ENCODE results near the gene CDKN2AIP. TPM values are rescaled to one million over a fixed set of nuclear protein-coding genes. Genes with fewer than 3 reads are reported as not detected.

The CDKN2AIP gene
- total RNA-seq, 1 donor from 2014 or later: 15.2 TPM

DNA sequence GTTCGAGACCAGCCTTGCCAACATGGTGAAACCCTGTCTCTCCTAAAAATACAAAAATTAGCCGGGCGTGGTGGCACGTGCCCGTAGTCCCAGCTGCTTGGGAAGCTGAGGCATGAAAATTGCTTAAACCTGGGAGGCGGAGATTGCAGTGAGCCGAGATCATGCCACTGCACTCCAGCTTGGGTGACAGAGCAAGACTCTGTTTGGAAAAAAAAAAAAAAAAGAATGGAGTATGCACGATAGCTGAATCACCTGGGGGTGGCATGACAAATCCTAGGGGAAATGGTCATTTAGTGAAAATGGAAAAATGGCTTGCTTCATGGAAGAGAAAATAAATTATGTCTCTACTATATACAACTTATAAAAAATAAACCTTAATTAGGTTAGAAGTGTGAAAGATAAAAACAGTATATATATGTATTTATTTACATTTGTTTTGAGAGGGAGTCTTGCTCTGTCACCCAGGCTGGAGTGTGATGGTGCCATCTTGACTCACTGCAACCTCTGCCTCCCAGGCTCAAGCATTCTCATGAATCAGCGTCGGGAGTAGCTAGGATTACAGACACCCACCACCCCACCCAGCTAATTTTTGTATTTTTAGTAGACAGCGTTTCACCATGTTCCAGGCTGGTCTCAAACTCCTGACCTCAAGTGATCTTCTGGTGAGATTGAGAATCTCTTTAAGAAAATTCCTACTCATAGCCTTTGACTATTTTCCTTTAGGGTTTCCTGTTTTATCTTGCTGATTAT is 41.1 kb downstream of the CDKN2AIP start:
- no peak for DNase-seq (ENCODE audit: low read depth)

GRCh38 chr4:183492791-183493222 is 48.4 kb downstream of the CDKN2AIP start:
- no peak for DNase-seq (ENCODE audit: low read depth)

DNA sequence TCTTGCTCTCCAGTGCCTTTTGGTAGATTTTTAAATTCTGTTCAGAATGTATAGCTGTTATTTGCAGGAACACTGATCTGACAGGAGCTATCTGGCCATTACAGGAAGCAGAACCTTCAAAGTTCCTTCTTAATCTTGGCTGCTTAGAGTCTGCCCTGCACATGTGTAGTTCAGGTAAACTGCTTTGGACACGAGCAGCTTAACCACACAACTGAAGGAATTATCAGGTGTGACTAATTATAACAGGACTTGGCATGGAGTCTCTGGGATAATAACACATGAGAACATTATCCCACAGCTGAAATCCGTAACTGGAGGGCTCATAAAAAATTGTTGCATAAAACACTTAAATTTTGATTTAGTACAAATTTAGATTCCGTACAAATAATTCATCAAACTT is 48.8 kb downstream of the CDKN2AIP start:
- no peak for DNase-seq (ENCODE audit: low read depth)

DNA sequence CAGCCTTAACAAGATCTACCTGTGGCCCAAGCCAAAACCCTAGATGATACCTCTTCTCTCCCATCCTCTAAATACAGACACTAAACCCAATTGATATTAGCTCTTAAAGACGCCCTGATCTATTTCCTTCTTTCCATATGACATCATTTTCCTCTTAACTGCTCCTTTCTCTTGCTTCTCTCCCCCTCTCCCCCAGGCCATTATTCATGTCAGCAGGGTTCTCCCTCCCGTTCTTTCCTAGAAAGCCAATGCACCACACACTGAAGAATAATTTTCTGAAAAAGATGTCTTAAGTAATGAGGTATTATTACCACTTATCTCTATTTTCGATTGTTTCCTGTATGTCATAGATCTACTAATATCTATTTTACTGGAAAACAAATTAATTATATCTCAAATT is 50.7 kb downstream of the CDKN2AIP start:
- DNase-seq (ENCODE audit: low read depth): no peak

Other genes with a start within 250 kb of the CDKN2AIP start
- not detected in 2 replicates for gene CLDN22, start 124.4 kb upstream of the CDKN2AIP start, total RNA-seq
- not detected in 2 replicates for gene CLDN24, start 122.2 kb upstream of the CDKN2AIP start, total RNA-seq
- gene ING2, start 60.4 kb downstream of the CDKN2AIP start, total RNA-seq: 15.3 and 15.5 TPM in 2 replicates
- gene RWDD4, start 214.5 kb downstream of the CDKN2AIP start, total RNA-seq: 50.6 and 65.1 TPM in 2 replicates
- gene TRAPPC11, start 214.7 kb downstream of the CDKN2AIP start, total RNA-seq: 33.7 and 38.3 TPM in 2 replicates